Mesenchymal stem cell (in vitro differentiated cells and primary cell): Measurements from ENCODE around the gene NUB1.

Experiments
- DNase-seq: peaks from one replicate; pipeline ENCODE4 v3.0.0-alpha.2; 2013
- H2AFZ ChIP-seq: one replicate; pipeline ENCODE4 v1.6.1; 2013; ENCODE audit warnings: low read depth, mild to moderate bottlenecking, control low read depth, inconsistent platforms, low read length, moderate library complexity
- H2AK5ac ChIP-seq: 2 replicates; pipeline ENCODE4 v1.6.1; 2013; ENCODE audit warnings: low read length, moderate library complexity, mild to moderate bottlenecking, inconsistent platforms; ENCODE audit not compliant: severe bottlenecking
- H2BK120ac ChIP-seq: one replicate; pipeline ENCODE4 v1.6.1; 2013; ENCODE audit warnings: low read depth, mild to moderate bottlenecking, inconsistent platforms, low read length, moderate library complexity
- H2BK12ac ChIP-seq, 2 experiments: one replicate each; pipeline ENCODE4 v1.6.1; 2013; ENCODE audit warnings: inconsistent platforms in 2 of 2, low read length in 2 of 2, mild to moderate bottlenecking in 2 of 2, moderate library complexity in 2 of 2, control low read depth in 1 of 2
- H2BK15ac ChIP-seq: one replicate; pipeline ENCODE4 v1.6.1; 2013; ENCODE audit warnings: mild to moderate bottlenecking, low read depth, inconsistent platforms; ENCODE audit not compliant: poor library complexity, severe bottlenecking
- H2BK5ac ChIP-seq: 2 replicates; pipeline ENCODE4 v1.6.1; 2013; ENCODE audit warnings: low read depth, mild to moderate bottlenecking, low read length, control low read depth, inconsistent platforms; ENCODE audit not compliant: poor library complexity, severe bottlenecking
- H3K14ac ChIP-seq, 2 experiments: one replicate each; pipeline ENCODE4 v1.6.1; 2013; ENCODE audit warnings: inconsistent platforms in 2 of 2, low read length in 2 of 2, control low read depth in 1 of 2, mild to moderate bottlenecking in 1 of 2, moderate library complexity in 1 of 2
- H3K18ac ChIP-seq, 2 experiments: one replicate each; pipeline ENCODE4 v1.6.1; 2013; ENCODE audit warnings: inconsistent platforms in 2 of 2, low read length in 2 of 2, control low read depth in 1 of 2, low read depth in 1 of 2, mild to moderate bottlenecking in 1 of 2
- H3K23ac ChIP-seq, 2 experiments: one replicate each; pipeline ENCODE4 v1.6.1; 2013; ENCODE audit warnings: inconsistent platforms in 2 of 2, low read length in 2 of 2, mild to moderate bottlenecking in 2 of 2, moderate library complexity in 2 of 2, control low read depth in 1 of 2
- H3K27ac ChIP-seq: 2 replicates; pipeline ENCODE4 v1.5.1; 2013; ENCODE audit warnings: mild to moderate bottlenecking, moderate library complexity, low read length, control low read depth, inconsistent platforms; ENCODE audit not compliant: poor library complexity, severe bottlenecking
- H3K27me3 ChIP-seq, 2 experiments: 2 replicates each; pipeline versions ENCODE4 v1.6.1 to v1.7.0; 2013; ENCODE audit warnings: low read length in 2 of 2, mild to moderate bottlenecking in 2 of 2, moderate library complexity in 2 of 2, control low read depth in 1 of 2, inconsistent platforms in 1 of 2; ENCODE audit not compliant: control insufficient read depth in 1 of 2, insufficient read depth in 1 of 2
- H3K36me3 ChIP-seq, 2 experiments: 2 replicates each; pipeline versions ENCODE4 v1.6.1 to v1.7.0; 2013; ENCODE audit warnings: low read length in 2 of 2, control low read depth in 1 of 2, inconsistent platforms in 1 of 2, low read depth in 1 of 2, mild to moderate bottlenecking in 1 of 2; ENCODE audit not compliant: insufficient read depth in 2 of 2, control insufficient read depth in 1 of 2
- H3K4ac ChIP-seq, 2 experiments: one replicate each; pipeline ENCODE4 v1.6.1; 2013; ENCODE audit warnings: inconsistent platforms in 2 of 2, low read length in 2 of 2, mild to moderate bottlenecking in 2 of 2, moderate library complexity in 2 of 2, control low read depth in 1 of 2, low read depth in 1 of 2
- H3K4me1 ChIP-seq: 2 replicates; pipeline ENCODE4 v1.6.1; 2013; ENCODE audit warnings: low read depth, low read length, control low read depth; ENCODE audit not compliant: control insufficient read depth, insufficient read depth
- H3K4me2 ChIP-seq: 2 replicates; pipeline ENCODE4 v1.6.1; 2013; ENCODE audit warnings: low read length, mild to moderate bottlenecking, inconsistent platforms; ENCODE audit not compliant: poor library complexity, severe bottlenecking
- H3K4me3 ChIP-seq, 2 experiments: 2 replicates each; pipeline versions ENCODE4 v1.5.1 to v1.7.0; 2013; ENCODE audit warnings: low read length in 2 of 2, mild to moderate bottlenecking in 2 of 2, control low read depth in 1 of 2, low read depth in 1 of 2; ENCODE audit not compliant: insufficient read depth in 1 of 2
- H3K79me1 ChIP-seq: replicated peaks from 2 replicates; pipeline ENCODE4 v1.6.1; 2013; ENCODE audit warnings: mild to moderate bottlenecking, control low read depth, low read length, inconsistent platforms; ENCODE audit not compliant: poor library complexity, severe bottlenecking
- H3K9ac ChIP-seq: 2 replicates; pipeline ENCODE4 v1.7.0; 2013; ENCODE audit warnings: mild to moderate bottlenecking, low read length, moderate library complexity
- H3K9me3 ChIP-seq: 2 replicates; pipeline ENCODE4 v1.7.0; 2013; ENCODE audit warnings: mild to moderate bottlenecking, low read length; ENCODE audit not compliant: control insufficient read depth
- H4K8ac ChIP-seq: one replicate; pipeline ENCODE4 v1.6.1; 2013; ENCODE audit warnings: inconsistent platforms, mild to moderate bottlenecking, low read length, moderate library complexity
- H4K91ac ChIP-seq: one replicate; pipeline ENCODE4 v1.6.1; 2013; ENCODE audit warnings: mild to moderate bottlenecking, low read length, inconsistent platforms
- WGBS: methylation state at CpG from one replicate; pipeline ENCODE4 v1.1.7; 2013; ENCODE audit warnings: mixed read lengths; 5-methylcytosine and 5-hydroxymethylcytosine counted together

Gene NUB1

GRCh38 chr7:151423226-151423625, 81.6 kb downstream of the NUB1 start:
- Histone ChIP-seq H2BK5ac (no peak overlapping the region), H3K36me3 (no peaks in the 10 kb centered on the region), H3K79me1 (no peaks in the 10 kb centered on the region), H3K18ac (no peak overlapping the region), H2AK5ac (no peak overlapping the region), H3K4me3 (no peak overlapping the region), H3K27ac (no peak overlapping the region), H4K91ac (no peak overlapping the region), H4K8ac (no peak overlapping the region), H2BK12ac (no peak overlapping the region), H3K4me1 (peaks cover 17% of the 10 kb centered on the region), H2AFZ (no peak overlapping the region), H3K9ac (no peak overlapping the region), H3K4ac (no peak overlapping the region), H3K4me2 (no peak overlapping the region), H3K27me3 (no peaks in the 10 kb centered on the region), H3K23ac (no peak overlapping the region), H2BK120ac (no peak overlapping the region), H3K9me3 (peaks cover 27% of the 10 kb centered on the region), H2BK15ac (no peak overlapping the region), H3K14ac (no peak overlapping the region)
- WGBS: 85% methylated on average over 7 of the region's 7 CpGs
- no peak for DNase-seq

- no peaks in the 10 kb centered on the region for H3K36me3 ChIP-seq
- H2AK5ac ChIP-seq: no peak overlapping the region
- H2BK5ac ChIP-seq: no peak overlapping the region
- H3K4me2 ChIP-seq: no peak overlapping the region
- H3K27ac ChIP-seq: no peak overlapping the region
- no peak overlapping the region for H3K23ac ChIP-seq
- DNase-seq: no peak
- H3K9me3 ChIP-seq: peaks cover 27% of the 10 kb centered on the region
- H3K27me3 ChIP-seq: no peaks in the 10 kb centered on the region
- no peak overlapping the region for H2BK12ac ChIP-seq
- WGBS: 94% methylated on average over 4 of the region's 5 CpGs
- peaks cover 24% of the 10 kb centered on the region for H3K4me1 ChIP-seq
- no peak overlapping the region for H3K14ac ChIP-seq
- no peak overlapping the region for H2BK15ac ChIP-seq
- no peak overlapping the region for H4K91ac ChIP-seq
- no peak overlapping the region for H2AFZ ChIP-seq
- H3K79me1 ChIP-seq: no peaks in the 10 kb centered on the region
- H4K8ac ChIP-seq: no peak overlapping the region
- H3K18ac ChIP-seq: no peak overlapping the region
- H3K9ac ChIP-seq: no peak overlapping the region
- no peak overlapping the region for H2BK120ac ChIP-seq
- H3K4me3 ChIP-seq: no peak overlapping the region
- H3K4ac ChIP-seq: no peak overlapping the region
These were observed 82.3 kb downstream of the NUB1 start for GRCh38 chr7:151423936-151424335.

DNA sequence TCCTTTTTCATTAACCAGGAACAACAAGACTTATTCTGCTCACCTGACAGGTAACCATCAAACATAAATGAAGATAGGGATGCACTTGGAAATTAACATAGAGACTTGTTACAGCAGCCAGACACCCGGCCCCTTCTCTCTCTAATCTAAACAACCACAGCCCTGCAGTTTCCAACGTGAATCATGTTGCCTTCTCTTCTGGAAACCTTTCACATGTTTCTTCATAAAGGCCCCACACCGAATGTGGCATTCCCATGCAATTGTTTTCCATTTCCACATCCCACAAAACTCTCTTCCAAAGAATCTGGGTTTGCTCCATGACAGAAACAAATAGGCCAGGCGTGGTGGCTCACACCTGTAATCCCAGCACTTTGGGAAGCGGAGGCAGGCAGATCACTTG, 83.2 kb downstream of the NUB1 start:
- DNase-seq: peak; percentile 77
- H2BK12ac ChIP-seq: no peak overlapping the region
- H4K8ac ChIP-seq: no peak overlapping the region
- H3K36me3 ChIP-seq: no peaks in the 10 kb centered on the region
- no peak overlapping the region for H3K4me3 ChIP-seq
- no peak overlapping the region for H2BK120ac ChIP-seq
- no peaks in the 10 kb centered on the region for H3K27me3 ChIP-seq
- no peak overlapping the region for H2BK15ac ChIP-seq
- H3K14ac ChIP-seq: no peak overlapping the region
- no peak overlapping the region for H3K18ac ChIP-seq
- no peak overlapping the region for H3K27ac ChIP-seq
- no peak overlapping the region for H3K9ac ChIP-seq
- H3K4ac ChIP-seq: no peak overlapping the region
- peaks cover 31% of the 10 kb centered on the region for H3K4me1 ChIP-seq
- no peaks in the 10 kb centered on the region for H3K79me1 ChIP-seq
- H3K23ac ChIP-seq: no peak overlapping the region
- no peak overlapping the region for H2BK5ac ChIP-seq
- H3K4me2 ChIP-seq: no peak overlapping the region
- WGBS: 58% methylated on average over 5 of the region's 5 CpGs
- H2AK5ac ChIP-seq: no peak overlapping the region
- no peak overlapping the region for H2AFZ ChIP-seq
- no peak overlapping the region for H4K91ac ChIP-seq
- H3K9me3 ChIP-seq: peaks cover 23% of the 10 kb centered on the region

- H2BK120ac ChIP-seq: no peak overlapping the region
- H2BK5ac ChIP-seq: no peak overlapping the region
- no peak overlapping the region for H2AFZ ChIP-seq
- no peaks in the 10 kb centered on the region for H3K27me3 ChIP-seq
- peak overlapping the region in 1 of 2 experiments; percentile 45 for H3K4me3 ChIP-seq
- 34% methylated on average over 5 of the region's 7 CpGs for WGBS
- H3K9ac ChIP-seq: peak overlapping the region; percentile 77
- H3K14ac ChIP-seq: no peak overlapping the region
- H2AK5ac ChIP-seq: peak overlapping the region; percentile 61
- H3K18ac ChIP-seq: peak overlapping the region in 1 of 2 experiments; percentile 23
- H3K36me3 ChIP-seq: no peaks in the 10 kb centered on the region
- DNase-seq: peak; percentile 90
- no peak overlapping the region for H3K23ac ChIP-seq
- no peak overlapping the region for H4K91ac ChIP-seq
- peaks cover 35% of the 10 kb centered on the region for H3K4me1 ChIP-seq
- peak overlapping the region in 1 of 2 experiments; percentile 67 for H3K4ac ChIP-seq
- H4K8ac ChIP-seq: no peak overlapping the region
- H3K9me3 ChIP-seq: peaks cover 17% of the 10 kb centered on the region
- no peak overlapping the region for H2BK15ac ChIP-seq
- H3K79me1 ChIP-seq: no peaks in the 10 kb centered on the region
- H2BK12ac ChIP-seq: no peak overlapping the region
- no peak overlapping the region for H3K4me2 ChIP-seq
- H3K27ac ChIP-seq: no peak overlapping the region
These were observed 84.2 kb downstream of the NUB1 start for GRCh38 chr7:151425670-151426440.
